Gastroesophageal sphincter (tissue), 3 donors: ENCODE data around the gene DCP2.

Experiments used
- EP300 ChIP-seq: sonication (generic); formaldehyde crosslinking; IDR thresholded peaks from one replicate; pipeline ENCODE4 v1.6.1; 2017; ENCODE audit warnings: antibody characterized with exemption, mild to moderate bottlenecking
- POLR2A ChIP-seq, 2 donors: fragments of 450-650 bp; IDR thresholded peaks; one replicate each; pipeline ENCODE4 v1.6.1; 2017; ENCODE audit warnings: antibody characterized with exemption in 2 of 2, mild to moderate bottlenecking in 2 of 2, moderate library complexity in 1 of 2
- POLR2AphosphoS5 ChIP-seq: sonication (generic); formaldehyde crosslinking; IDR thresholded peaks from one replicate; pipeline ENCODE4 v1.6.1; 2017; ENCODE audit warnings: antibody characterized with exemption
- TF ChIP-seq, protein P1 (sequence below), 4 experiments: fragments of 200-600 bp in 2 of 4; fragments of 450-650 bp in 2 of 4; sonication (generic) in 1 of 4; IDR thresholded peaks; one replicate each; pipeline ENCODE4 v1.5.1; 2017 to 2019; ENCODE audit warnings: antibody characterized with exemption in 4 of 4, mild to moderate bottlenecking in 2 of 4, moderate library complexity in 2 of 4

DNA sequence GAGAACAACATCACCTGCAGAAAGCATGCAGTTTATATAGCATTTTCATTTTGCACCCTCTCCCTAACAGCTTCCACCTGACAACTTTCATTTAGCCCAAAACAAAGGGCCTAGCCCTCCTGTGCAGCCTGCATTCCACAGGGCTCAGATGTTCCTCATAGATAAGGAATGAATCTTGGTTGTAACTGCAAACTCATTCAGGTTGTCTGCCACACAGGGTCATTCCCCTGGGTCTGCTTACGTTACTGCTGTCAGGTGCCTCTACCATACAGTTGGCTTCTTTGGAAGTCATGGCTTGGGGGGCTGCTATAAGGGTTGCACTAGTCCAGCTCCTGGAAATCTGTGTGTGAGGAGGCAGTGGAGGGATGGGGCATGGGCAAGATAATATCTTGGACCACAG lies 2.7 kb upstream of the DCP2 start:
- TF ChIP-seq, protein P1, sequence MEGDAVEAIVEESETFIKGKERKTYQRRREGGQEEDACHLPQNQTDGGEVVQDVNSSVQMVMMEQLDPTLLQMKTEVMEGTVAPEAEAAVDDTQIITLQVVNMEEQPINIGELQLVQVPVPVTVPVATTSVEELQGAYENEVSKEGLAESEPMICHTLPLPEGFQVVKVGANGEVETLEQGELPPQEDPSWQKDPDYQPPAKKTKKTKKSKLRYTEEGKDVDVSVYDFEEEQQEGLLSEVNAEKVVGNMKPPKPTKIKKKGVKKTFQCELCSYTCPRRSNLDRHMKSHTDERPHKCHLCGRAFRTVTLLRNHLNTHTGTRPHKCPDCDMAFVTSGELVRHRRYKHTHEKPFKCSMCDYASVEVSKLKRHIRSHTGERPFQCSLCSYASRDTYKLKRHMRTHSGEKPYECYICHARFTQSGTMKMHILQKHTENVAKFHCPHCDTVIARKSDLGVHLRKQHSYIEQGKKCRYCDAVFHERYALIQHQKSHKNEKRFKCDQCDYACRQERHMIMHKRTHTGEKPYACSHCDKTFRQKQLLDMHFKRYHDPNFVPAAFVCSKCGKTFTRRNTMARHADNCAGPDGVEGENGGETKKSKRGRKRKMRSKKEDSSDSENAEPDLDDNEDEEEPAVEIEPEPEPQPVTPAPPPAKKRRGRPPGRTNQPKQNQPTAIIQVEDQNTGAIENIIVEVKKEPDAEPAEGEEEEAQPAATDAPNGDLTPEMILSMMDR (IDR thresholded peaks at IDR 0.05): no peak
- TF ChIP-seq EP300: no peak
- no peak for TF ChIP-seq POLR2A (IDR thresholded peaks at IDR 0.05)
- no peak for TF ChIP-seq POLR2AphosphoS5
